Mucosa of stomach (tissue), 1 donor: ENCODE results near the gene PLA2G15.

Source experiments
- H3K27me3 ChIP-seq: one replicate; pipeline ENCODE4 v1.7.0; 2013; ENCODE audit warnings: mild to moderate bottlenecking, low read length; ENCODE audit not compliant: control insufficient read depth, insufficient read depth
- H3K36me3 ChIP-seq: one replicate; pipeline ENCODE4 v1.7.0; 2013; ENCODE audit warnings: low read length; ENCODE audit not compliant: control insufficient read depth, insufficient read depth
- H3K4me1 ChIP-seq: one replicate; pipeline ENCODE4 v1.7.0; 2013; ENCODE audit warnings: mild to moderate bottlenecking, low read length; ENCODE audit not compliant: control insufficient read depth, insufficient read depth
- H3K4me3 ChIP-seq: one replicate; pipeline ENCODE4 v1.7.0; 2013; ENCODE audit warnings: low read length
- H3K9ac ChIP-seq: one replicate; pipeline ENCODE4 v1.7.0; 2013; ENCODE audit warnings: mild to moderate bottlenecking, low read length, moderate library complexity
- H3K9me3 ChIP-seq: one replicate; pipeline ENCODE4 v1.7.0; 2013; ENCODE audit warnings: mild to moderate bottlenecking, low read length, moderate library complexity; ENCODE audit not compliant: control insufficient read depth
- donor health status: Pancreatic carcinoma.

Gene PLA2G15

GRCh38 chr16:68263559-68264127 lies 18.5 kb downstream of the PLA2G15 start:
- Histone ChIP-seq H3K36me3 (no peaks in the 10 kb centered on the region), H3K4me3 (no peak overlapping the region), H3K9me3 (no peaks in the 10 kb centered on the region), H3K4me1 (peaks cover 13% of the 10 kb centered on the region), H3K27me3 (no peaks in the 10 kb centered on the region), H3K9ac (peak overlapping the region; percentile 71)

- no peaks in the 10 kb centered on the region for H3K9me3 ChIP-seq
- H3K27me3 ChIP-seq, result no peaks in the 10 kb centered on the region
- H3K4me1 ChIP-seq, result peaks cover 13% of the 10 kb centered on the region
- no peaks in the 10 kb centered on the region for H3K36me3 ChIP-seq
- peak within 1 kb of the TSS; percentile 56 for H3K4me3 ChIP-seq
- peak within 1 kb of the TSS; percentile 71 for H3K9ac ChIP-seq
Observed at GRCh38 chr16:68264128-68265077, 19.2 kb downstream of the PLA2G15 start, which contains the start of gene SLC7A6. TSS of gene SLC7A6 (plus strand) at chr16:68264526. CDS start at chr16:68274727, 10,201 bp downstream.

GRCh38 chr16:68265078-68265920 lies 20.1 kb downstream of the PLA2G15 start:
- Histone ChIP-seq H3K27me3 (no peaks in the 10 kb centered on the region), H3K9me3 (no peaks in the 10 kb centered on the region), H3K9ac (peak overlapping the region; percentile 71), H3K4me3 (peak overlapping the region; percentile 56), H3K4me1 (peaks cover 13% of the 10 kb centered on the region), H3K36me3 (no peaks in the 10 kb centered on the region)

- Histone ChIP-seq H3K36me3 (no peaks in the 10 kb centered on the region), H3K27me3 (no peaks in the 10 kb centered on the region), H3K4me1 (peaks cover 20% of the 10 kb centered on the region), H3K4me3 (no peak overlapping the region), H3K9ac (no peak overlapping the region), H3K9me3 (no peaks in the 10 kb centered on the region)
Observed at GRCh38 chr16:68267612-68268405, 22.6 kb downstream of the PLA2G15 start.

GRCh38 chr16:68269793-68270192 lies 24.6 kb downstream of the PLA2G15 start:
- Histone ChIP-seq H3K36me3 (no peaks in the 10 kb centered on the region), H3K9me3 (no peaks in the 10 kb centered on the region), H3K4me3 (no peak overlapping the region), H3K27me3 (no peaks in the 10 kb centered on the region), H3K9ac (no peak overlapping the region), H3K4me1 (peaks cover 23% of the 10 kb centered on the region)

GRCh38 chr16:68270353-68270752 lies 25.2 kb downstream of the PLA2G15 start:
- Histone ChIP-seq H3K9ac (no peak overlapping the region), H3K36me3 (no peaks in the 10 kb centered on the region), H3K4me3 (no peak overlapping the region), H3K27me3 (no peaks in the 10 kb centered on the region), H3K9me3 (no peaks in the 10 kb centered on the region), H3K4me1 (peaks cover 20% of the 10 kb centered on the region)

GRCh38 chr16:68272507-68273209 lies 27.5 kb downstream of the PLA2G15 start:
- Histone ChIP-seq H3K27me3 (no peaks in the 10 kb centered on the region), H3K4me3 (no peak overlapping the region), H3K9ac (peak overlapping the region; percentile 5), H3K4me1 (peaks cover 24% of the 10 kb centered on the region), H3K36me3 (no peaks in the 10 kb centered on the region), H3K9me3 (no peaks in the 10 kb centered on the region)

GRCh38 chr16:68273459-68273858 lies 28.3 kb downstream of the PLA2G15 start:
- H3K36me3 ChIP-seq, result no peaks in the 10 kb centered on the region
- peaks cover 24% of the 10 kb centered on the region for H3K4me1 ChIP-seq
- no peaks in the 10 kb centered on the region for H3K27me3 ChIP-seq
- H3K4me3 ChIP-seq, result no peak overlapping the region
- H3K9ac ChIP-seq, result peak overlapping the region; percentile 5
- no peaks in the 10 kb centered on the region for H3K9me3 ChIP-seq

- no peaks in the 10 kb centered on the region for H3K36me3 ChIP-seq
- H3K4me3 ChIP-seq, result no peak overlapping the region
- no peak overlapping the region for H3K9ac ChIP-seq
- H3K4me1 ChIP-seq, result peaks cover 24% of the 10 kb centered on the region
- H3K9me3 ChIP-seq, result no peaks in the 10 kb centered on the region
- no peaks in the 10 kb centered on the region for H3K27me3 ChIP-seq
Observed at GRCh38 chr16:68273896-68274295, 28.7 kb downstream of the PLA2G15 start.

- H3K4me3 ChIP-seq, result no peak overlapping the region
- H3K4me1 ChIP-seq, result peaks cover 24% of the 10 kb centered on the region
- H3K27me3 ChIP-seq, result no peaks in the 10 kb centered on the region
- H3K9ac ChIP-seq, result no peak overlapping the region
- no peaks in the 10 kb centered on the region for H3K9me3 ChIP-seq
- H3K36me3 ChIP-seq, result no peaks in the 10 kb centered on the region
Observed at GRCh38 chr16:68274441-68274840, 29.3 kb downstream of the PLA2G15 start.
